SH-SY5Y (cell line): ENCODE data around the gene FNIP2.

Experiments
- GATA2 ChIP-seq: IDR thresholded peaks from 2 replicates; pipeline ENCODE4 v1.6.1; 2011; ENCODE audit warnings: mild to moderate bottlenecking, low read depth, low read length
- GATA3 ChIP-seq: IDR thresholded peaks from 2 replicates; pipeline ENCODE4 v1.6.1; 2011; ENCODE audit warnings: low read depth, mild to moderate bottlenecking, low read length, moderate library complexity

FNIP2 gene

GRCh38 chr4:158768555-158769174 lies at the start of gene FNIP2:
FNIP2 (plus strand) TSS chr4:158769026; CDS start chr4:158769213, 187 bp downstream.
- TF ChIP-seq GATA3 (no peak), GATA2 (no peak)

GRCh38 chr4:158721680-158722079 lies 47.1 kb upstream of the FNIP2 start:
- no peak for TF ChIP-seq GATA2

- no peak for TF ChIP-seq GATA3
- TF ChIP-seq GATA2 = no peak
Measured at GRCh38 chr4:158722291-158722916, 46.4 kb upstream of the FNIP2 start.

DNA sequence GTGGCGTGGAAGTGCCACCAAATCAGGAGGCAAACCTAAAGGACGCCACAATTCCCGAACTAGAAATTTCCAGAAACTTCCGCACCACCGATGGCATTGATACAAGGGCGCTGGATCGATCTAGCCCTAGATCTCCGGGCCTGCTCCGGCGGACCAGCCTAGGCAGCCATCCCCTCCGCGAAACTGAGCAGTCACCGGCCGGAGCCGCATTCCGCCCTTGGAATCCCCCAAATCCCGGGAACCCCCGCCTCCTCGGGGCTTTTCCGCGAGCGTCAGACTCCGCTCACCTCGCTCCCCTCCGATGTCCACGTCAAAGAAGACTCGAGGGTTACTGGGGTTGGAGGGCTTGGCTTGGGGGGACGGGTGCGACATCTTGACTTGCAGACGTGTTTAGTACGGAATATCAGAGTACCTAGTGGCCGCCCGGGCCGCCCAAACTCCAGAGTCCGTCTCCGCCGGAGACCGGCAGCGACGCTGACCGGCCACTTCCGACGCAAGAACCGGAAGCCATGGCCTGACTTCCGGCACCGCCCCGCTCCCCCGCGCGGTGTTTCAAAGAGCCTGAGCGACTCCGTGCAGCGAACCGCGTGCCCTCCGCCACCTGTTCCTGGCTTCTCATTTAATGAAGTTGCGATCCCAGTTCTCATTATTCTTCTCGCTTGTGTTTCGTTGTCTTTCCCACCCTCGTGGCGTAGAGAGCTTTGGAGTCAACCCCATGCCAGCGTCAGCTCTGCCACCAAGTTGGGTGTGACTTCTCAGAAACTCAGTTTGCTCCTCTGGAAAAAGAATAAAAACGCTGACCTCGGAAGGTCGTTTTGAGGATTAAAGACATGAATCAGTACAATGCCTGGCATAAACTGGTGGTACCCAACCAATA lies 45.7 kb upstream of the FNIP2 start, which contains the start of gene PPID:
PPID (minus strand) TSS at position 480 of the 877 bp plus-strand sequence; CDS start at position 372, 108 bp downstream.
- TF ChIP-seq GATA3 (no peak), GATA2 (no peak; the same call in 1 of the 2 replicates)

- TF ChIP-seq GATA2 (no peak), GATA3 (no peak)
Measured at GRCh38 chr4:158724637-158725036, 44.2 kb upstream of the FNIP2 start.

GRCh38 chr4:158726633-158727032 lies 42.2 kb upstream of the FNIP2 start:
- TF ChIP-seq GATA2 = no peak
- no peak for TF ChIP-seq GATA3

GRCh38 chr4:158728236-158728635 lies 40.6 kb upstream of the FNIP2 start:
- no peak for TF ChIP-seq GATA2
- TF ChIP-seq GATA3 = no peak

- TF ChIP-seq GATA2 (no peak), GATA3 (no peak)
Measured at GRCh38 chr4:158729716-158730559, 38.9 kb upstream of the FNIP2 start.

GRCh38 chr4:158738866-158739265 lies 30.0 kb upstream of the FNIP2 start:
- TF ChIP-seq GATA2 = no peak
- no peak for TF ChIP-seq GATA3

DNA sequence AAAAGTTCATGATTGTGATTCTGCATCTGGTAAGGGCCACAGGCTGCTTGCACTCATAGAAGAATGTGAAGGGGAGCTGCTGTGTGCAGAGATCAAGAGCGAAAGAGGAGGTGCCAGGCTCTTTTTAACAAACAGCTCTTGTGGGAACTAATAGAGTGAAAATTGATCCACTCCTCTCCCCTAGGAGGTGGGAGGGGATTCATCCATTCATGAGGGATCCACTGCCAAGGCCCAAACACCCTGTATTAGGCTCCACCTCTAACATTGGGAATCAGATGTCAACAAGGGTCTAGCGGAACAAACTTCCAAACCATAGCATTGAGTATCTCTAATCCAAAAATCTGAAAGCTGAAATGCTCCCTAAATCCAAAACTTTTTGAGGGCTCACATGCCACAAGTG lies 29.2 kb upstream of the FNIP2 start:
- TF ChIP-seq GATA3 (no peak), GATA2 (no peak)

GRCh38 chr4:158741326-158742021 lies 27.4 kb upstream of the FNIP2 start:
- no peak for TF ChIP-seq GATA3
- TF ChIP-seq GATA2 = no peak

DNA sequence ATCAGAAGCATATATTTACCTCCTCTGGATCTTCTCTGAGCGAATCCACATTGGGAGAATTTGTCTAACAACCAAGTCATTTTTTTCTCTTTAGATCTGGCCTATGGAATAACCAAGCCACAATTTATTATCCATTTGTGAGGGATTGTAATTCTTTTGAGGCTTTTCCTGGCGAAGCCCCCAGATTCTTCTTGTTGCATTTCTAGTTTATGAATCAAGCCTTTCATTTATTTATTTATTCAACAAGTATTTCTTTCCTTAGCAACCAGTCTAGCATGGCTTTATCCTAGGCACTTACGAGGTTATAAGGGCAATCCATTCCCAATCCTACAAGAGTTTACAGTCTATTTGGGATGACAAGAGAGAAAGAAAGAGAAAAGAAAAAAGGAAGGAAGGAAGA lies 18.4 kb upstream of the FNIP2 start:
- TF ChIP-seq GATA3 (no peak), GATA2 (no peak)

- no peak for TF ChIP-seq GATA2
- TF ChIP-seq GATA3 = no peak
Measured at GRCh38 chr4:158754385-158755180, 14.2 kb upstream of the FNIP2 start.
